ENCODE measurements around the gene OR10A5.
"Not testable (repeated sequence)": the region's sequence is repeated elsewhere in the genome, so short reads cannot be mapped to it uniquely, and the experiment has no call there.

The OR10A5 gene

DNA sequence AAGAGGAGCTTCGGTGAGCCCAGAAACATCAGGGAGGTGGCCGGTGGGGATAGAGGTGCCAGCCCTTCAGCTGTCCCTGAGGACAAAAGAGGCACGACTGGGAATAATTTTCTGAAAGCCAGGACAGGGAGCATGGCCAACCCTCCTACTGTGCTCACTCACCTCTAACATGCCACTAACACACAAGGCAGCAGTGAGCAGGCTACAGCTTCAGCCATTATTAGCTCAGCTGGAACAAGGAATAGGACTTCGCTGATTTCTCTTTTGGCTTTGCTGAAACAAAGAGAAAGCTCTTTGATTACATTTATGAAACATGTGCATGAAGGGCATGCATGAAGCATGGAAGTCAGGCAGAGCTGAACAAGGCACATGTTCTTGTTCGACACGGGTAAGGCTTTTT is 12.1 kb upstream of the OR10A5 start:
- no peaks in the 10 kb centered on the region for H3K36me3 ChIP-seq (ENCODE audit: control insufficient read depth, insufficient read depth, low read length)
- no peaks in the 10 kb centered on the region for H3K4me1 ChIP-seq (ENCODE audit: control insufficient read depth, insufficient read depth, low read length, poor library complexity, severe bottlenecking)
- no peak for DNase-seq
- no peak overlapping the region for H3K27ac ChIP-seq (ENCODE audit: insufficient read depth, low read length, poor library complexity, severe bottlenecking)
- H3K4me3 ChIP-seq (ENCODE audit: insufficient read depth, low read depth, low read length, poor library complexity, severe bottlenecking): no peak overlapping the region
- no peaks in the 10 kb centered on the region for H3K9me3 ChIP-seq (ENCODE audit: control insufficient read depth, low read length)
- H3K27me3 ChIP-seq (replicated peaks; ENCODE audit: control insufficient read depth, insufficient read depth, low read length, poor library complexity, severe bottlenecking): peaks cover 5% of the 10 kb centered on the region

GRCh38 chr11:6834021-6834420 is 11.5 kb upstream of the OR10A5 start:
- no peak for DNase-seq
- Histone ChIP-seq H3K4me1 (ENCODE audit: control insufficient read depth, insufficient read depth, low read length, poor library complexity, severe bottlenecking) (no peaks in the 10 kb centered on the region), H3K27ac (ENCODE audit: insufficient read depth, low read length, poor library complexity, severe bottlenecking) (no peak overlapping the region), H3K4me3 (ENCODE audit: insufficient read depth, low read depth, low read length, poor library complexity, severe bottlenecking) (no peak overlapping the region), H3K9me3 (ENCODE audit: control insufficient read depth, low read length) (no peaks in the 10 kb centered on the region), H3K36me3 (ENCODE audit: control insufficient read depth, insufficient read depth, low read length) (no peaks in the 10 kb centered on the region), H3K27me3 (replicated peaks; ENCODE audit: control insufficient read depth, insufficient read depth, low read length, poor library complexity, severe bottlenecking) (peaks cover 5% of the 10 kb centered on the region)

DNA sequence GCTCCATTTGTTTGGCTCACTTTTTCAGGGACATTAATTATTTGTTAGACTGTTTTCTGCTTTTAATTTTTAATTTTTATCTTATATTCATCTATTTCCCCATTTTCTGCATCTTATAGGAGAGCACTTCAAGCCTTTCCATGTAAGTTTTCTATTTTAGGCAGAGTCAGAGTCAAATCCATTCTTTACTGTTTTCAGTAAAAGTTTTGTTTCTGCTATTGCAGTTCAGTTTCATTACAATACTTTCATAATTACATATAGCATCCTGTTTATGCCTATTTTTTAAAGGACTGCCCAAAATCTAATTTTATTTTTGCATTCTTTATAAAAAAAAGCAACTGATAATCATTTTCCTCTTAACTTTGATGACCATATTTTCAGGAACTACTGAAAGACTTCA is 3.8 kb upstream of the OR10A5 start:
- no peaks in the 10 kb centered on the region for H3K27me3 ChIP-seq (replicated peaks; ENCODE audit: control insufficient read depth, insufficient read depth, low read length, poor library complexity, severe bottlenecking)
- H3K4me3 ChIP-seq (ENCODE audit: insufficient read depth, low read depth, low read length, poor library complexity, severe bottlenecking): no peak overlapping the region
- no peaks in the 10 kb centered on the region for H3K36me3 ChIP-seq (ENCODE audit: control insufficient read depth, insufficient read depth, low read length)
- H3K4me1 ChIP-seq (ENCODE audit: control insufficient read depth, insufficient read depth, low read length, poor library complexity, severe bottlenecking): no peaks in the 10 kb centered on the region
- no peaks in the 10 kb centered on the region for H3K9me3 ChIP-seq (ENCODE audit: control insufficient read depth, low read length)
- no peak for DNase-seq
- no peak overlapping the region for H3K27ac ChIP-seq (ENCODE audit: insufficient read depth, low read length, poor library complexity, severe bottlenecking)

GRCh38 chr11:6843670-6844069 is 1.8 kb upstream of the OR10A5 start:
- DNase-seq: no peak
- H3K27me3 ChIP-seq (replicated peaks; ENCODE audit: control insufficient read depth, insufficient read depth, low read length, poor library complexity, severe bottlenecking): no peaks in the 10 kb centered on the region
- no peak overlapping the region for H3K27ac ChIP-seq (ENCODE audit: insufficient read depth, low read length, poor library complexity, severe bottlenecking)
- no peaks in the 10 kb centered on the region for H3K36me3 ChIP-seq (ENCODE audit: control insufficient read depth, insufficient read depth, low read length)
- H3K9me3 ChIP-seq (ENCODE audit: control insufficient read depth, low read length): no peaks in the 10 kb centered on the region
- no peaks in the 10 kb centered on the region for H3K4me1 ChIP-seq (ENCODE audit: control insufficient read depth, insufficient read depth, low read length, poor library complexity, severe bottlenecking)
- H3K4me3 ChIP-seq (ENCODE audit: insufficient read depth, low read depth, low read length, poor library complexity, severe bottlenecking): no peak overlapping the region

GRCh38 chr11:6844356-6844755 is 1.1 kb upstream of the OR10A5 start:
- H3K36me3 ChIP-seq (ENCODE audit: control insufficient read depth, insufficient read depth, low read length): no peaks in the 10 kb centered on the region
- no peak overlapping the region for H3K4me3 ChIP-seq (ENCODE audit: insufficient read depth, low read depth, low read length, poor library complexity, severe bottlenecking)
- no peaks in the 10 kb centered on the region for H3K4me1 ChIP-seq (ENCODE audit: control insufficient read depth, insufficient read depth, low read length, poor library complexity, severe bottlenecking)
- H3K9me3 ChIP-seq (ENCODE audit: control insufficient read depth, low read length): no peaks in the 10 kb centered on the region
- H3K27ac ChIP-seq (ENCODE audit: insufficient read depth, low read length, poor library complexity, severe bottlenecking): no peak overlapping the region
- H3K27me3 ChIP-seq (replicated peaks; ENCODE audit: control insufficient read depth, insufficient read depth, low read length, poor library complexity, severe bottlenecking): no peaks in the 10 kb centered on the region
- DNase-seq: no peak

DNA sequence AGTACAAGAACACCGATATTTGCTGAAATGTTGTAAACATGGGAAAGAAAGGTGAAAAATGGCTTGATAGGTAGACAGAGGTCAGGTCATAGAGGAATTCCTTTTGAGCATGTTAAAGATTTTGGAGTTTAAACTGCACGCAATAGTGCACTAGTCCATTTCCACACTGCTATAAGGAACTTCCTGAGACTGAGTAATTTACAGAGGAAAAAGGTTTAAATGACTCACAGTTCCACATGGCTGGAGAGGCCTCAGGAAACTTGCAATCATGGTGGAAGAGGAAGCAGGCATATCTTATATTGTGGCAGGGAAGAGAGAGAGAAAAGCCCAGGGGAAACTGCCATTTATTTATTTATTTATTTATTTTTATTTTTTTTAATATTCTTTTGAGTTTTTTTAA is 5.0 kb downstream of the OR10A5 start:
- no peak overlapping the region for H3K4me3 ChIP-seq (ENCODE audit: insufficient read depth, low read depth, low read length, poor library complexity, severe bottlenecking)
- DNase-seq: no peak
- H3K27ac ChIP-seq (ENCODE audit: insufficient read depth, low read length, poor library complexity, severe bottlenecking): no peak overlapping the region
- H3K36me3 ChIP-seq (ENCODE audit: control insufficient read depth, insufficient read depth, low read length): no peaks in the 10 kb centered on the region
- H3K4me1 ChIP-seq (ENCODE audit: control insufficient read depth, insufficient read depth, low read length, poor library complexity, severe bottlenecking): no peaks in the 10 kb centered on the region
- H3K27me3 ChIP-seq (replicated peaks; ENCODE audit: control insufficient read depth, insufficient read depth, low read length, poor library complexity, severe bottlenecking): no peaks in the 10 kb centered on the region
- no peaks in the 10 kb centered on the region for H3K9me3 ChIP-seq (ENCODE audit: control insufficient read depth, low read length)

DNA sequence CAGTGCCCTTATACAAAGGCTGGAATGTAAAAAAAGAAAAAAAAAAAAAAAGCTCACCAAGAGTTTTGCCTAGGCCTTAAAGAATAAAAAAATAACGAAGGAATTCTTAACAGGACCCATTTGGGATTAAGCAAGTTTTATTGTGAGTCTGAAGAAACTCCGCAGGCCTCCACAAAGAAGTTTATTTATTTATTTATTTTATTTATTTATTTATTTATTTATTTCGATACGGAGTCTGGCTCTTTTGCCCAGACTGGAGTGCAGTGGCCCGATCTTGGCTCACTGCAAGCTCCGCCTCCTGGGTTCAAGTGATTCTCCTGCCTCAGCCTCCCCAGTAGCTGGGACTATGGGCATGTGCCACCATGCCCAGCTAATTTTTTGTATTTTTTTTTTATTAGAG is 9.3 kb downstream of the OR10A5 start:
- H3K36me3 ChIP-seq (ENCODE audit: control insufficient read depth, insufficient read depth, low read length): not testable (repeated sequence)

DNA sequence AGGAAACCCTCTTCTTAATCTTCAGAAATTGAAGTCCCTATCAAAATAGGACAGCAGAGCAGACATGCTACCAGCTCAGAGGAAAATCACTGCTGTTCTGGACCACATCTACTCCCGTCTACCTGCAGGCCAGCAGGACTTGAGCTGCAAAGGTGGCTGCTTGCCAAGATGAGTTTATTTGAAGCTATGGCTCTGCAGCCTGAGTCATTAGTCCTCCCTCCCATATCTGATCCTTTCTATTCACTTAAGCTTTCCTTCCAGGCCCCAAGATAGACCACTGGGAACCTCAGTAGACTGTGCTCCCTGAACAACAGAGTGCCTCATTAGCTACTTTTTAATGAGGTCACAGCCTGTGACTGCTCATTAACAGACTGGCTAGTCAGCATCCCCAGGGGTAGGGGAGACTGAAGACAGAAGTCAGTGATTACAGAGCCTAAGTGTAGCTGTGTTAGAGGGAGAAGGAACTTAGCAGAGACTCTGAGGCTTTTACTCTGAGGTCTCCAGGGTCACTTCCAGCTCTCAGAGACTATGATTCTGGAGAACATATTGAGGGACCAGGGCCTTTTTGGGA is 10.6 kb downstream of the OR10A5 start:
- Histone ChIP-seq H3K9me3 (ENCODE audit: control insufficient read depth, low read length) (no peaks in the 10 kb centered on the region), H3K27ac (ENCODE audit: insufficient read depth, low read length, poor library complexity, severe bottlenecking) (no peak overlapping the region), H3K27me3 (replicated peaks; ENCODE audit: control insufficient read depth, insufficient read depth, low read length, poor library complexity, severe bottlenecking) (no peaks in the 10 kb centered on the region), H3K4me1 (ENCODE audit: control insufficient read depth, insufficient read depth, low read length, poor library complexity, severe bottlenecking) (no peaks in the 10 kb centered on the region), H3K4me3 (ENCODE audit: insufficient read depth, low read depth, low read length, poor library complexity, severe bottlenecking) (no peak overlapping the region), H3K36me3 (ENCODE audit: control insufficient read depth, insufficient read depth, low read length) (no peaks in the 10 kb centered on the region)
- no peak for DNase-seq

More for the DNA sequence above, 9.3 kb downstream of the OR10A5 start:
- H3K27ac ChIP-seq (ENCODE audit: insufficient read depth, low read length, poor library complexity, severe bottlenecking); H3K4me3 ChIP-seq (ENCODE audit: insufficient read depth, low read depth, low read length, poor library complexity, severe bottlenecking); H3K27me3 ChIP-seq (replicated peaks; ENCODE audit: control insufficient read depth, insufficient read depth, low read length, poor library complexity, severe bottlenecking); H3K9me3 ChIP-seq (ENCODE audit: control insufficient read depth, low read length); H3K4me1 ChIP-seq (ENCODE audit: control insufficient read depth, insufficient read depth, low read length, poor library complexity, severe bottlenecking); DNase-seq: not testable (repeated sequence)

DNA sequence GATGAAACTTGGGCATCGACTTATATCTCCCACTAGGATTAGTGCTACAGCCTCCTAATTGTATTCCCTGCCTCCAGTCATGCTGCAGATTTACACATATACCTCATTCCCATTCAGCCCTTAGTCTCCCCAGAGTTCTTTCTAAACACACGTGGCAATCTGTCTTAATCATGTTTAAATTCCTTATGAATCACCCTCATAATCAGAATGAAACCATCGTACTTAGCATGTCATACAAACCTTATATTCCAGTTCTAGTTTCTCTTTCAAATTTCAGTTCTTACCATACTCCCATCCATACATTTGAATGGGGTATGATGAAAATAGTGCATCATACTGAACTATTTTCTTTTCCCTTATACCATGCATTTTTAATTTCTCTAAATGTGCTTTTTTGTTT is 11.4 kb downstream of the OR10A5 start:
- no peaks in the 10 kb centered on the region for H3K36me3 ChIP-seq (ENCODE audit: control insufficient read depth, insufficient read depth, low read length)
- H3K27ac ChIP-seq (ENCODE audit: insufficient read depth, low read length, poor library complexity, severe bottlenecking): no peak overlapping the region
- H3K4me1 ChIP-seq (ENCODE audit: control insufficient read depth, insufficient read depth, low read length, poor library complexity, severe bottlenecking): no peaks in the 10 kb centered on the region
- DNase-seq: no peak
- H3K9me3 ChIP-seq (ENCODE audit: control insufficient read depth, low read length): no peaks in the 10 kb centered on the region
- no peaks in the 10 kb centered on the region for H3K27me3 ChIP-seq (replicated peaks; ENCODE audit: control insufficient read depth, insufficient read depth, low read length, poor library complexity, severe bottlenecking)
- H3K4me3 ChIP-seq (ENCODE audit: insufficient read depth, low read depth, low read length, poor library complexity, severe bottlenecking): no peak overlapping the region

DNA sequence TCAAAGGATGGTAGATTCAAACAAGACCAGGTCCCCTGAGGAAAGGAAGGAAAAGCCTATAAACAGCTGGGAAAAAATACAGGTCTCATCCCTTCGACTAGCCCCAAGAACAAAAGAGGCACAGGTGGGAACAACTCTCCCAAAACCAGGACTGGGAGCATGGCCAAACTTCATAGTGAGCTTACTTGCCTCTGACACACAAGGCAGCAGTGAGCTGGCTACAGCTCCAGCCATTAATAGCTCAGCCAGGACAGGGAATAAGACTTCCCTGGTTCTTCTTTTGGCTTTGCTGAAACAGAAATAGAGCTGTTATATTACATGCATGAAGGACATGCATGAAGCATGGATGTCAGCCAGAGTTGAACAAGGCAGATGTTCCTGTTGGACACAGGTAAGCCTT is 17.5 kb downstream of the OR10A5 start, which contains the start of gene OR10A2:
TSS of gene OR10A2 (plus strand) at position 97 of the 400 bp plus-strand sequence. CDS start 6,698 bp downstream, outside the sequence.
- Histone ChIP-seq H3K4me1 (ENCODE audit: control insufficient read depth, insufficient read depth, low read length, poor library complexity, severe bottlenecking) (no peaks in the 10 kb centered on the region), H3K27me3 (replicated peaks; ENCODE audit: control insufficient read depth, insufficient read depth, low read length, poor library complexity, severe bottlenecking) (no peaks in the 10 kb centered on the region), H3K9me3 (ENCODE audit: control insufficient read depth, low read length) (no peaks in the 10 kb centered on the region), H3K4me3 (ENCODE audit: insufficient read depth, low read depth, low read length, poor library complexity, severe bottlenecking) (no peak within 1 kb of the TSS), H3K36me3 (ENCODE audit: control insufficient read depth, insufficient read depth, low read length) (no peaks in the 10 kb centered on the region), H3K27ac (ENCODE audit: insufficient read depth, low read length, poor library complexity, severe bottlenecking) (no peak within 1 kb of the TSS)
- no peak for DNase-seq

Data from effector memory CD4-positive, alpha-beta T cell (primary cell).